Skin of body (tissue), 2 donors: ENCODE results near the gene BBLN. TPM values are rescaled to one million over a fixed set of nuclear protein-coding genes. Genes with fewer than 3 reads are reported as not detected.

Experiments
- DNase-seq: peaks from one replicate; lab custom pipeline; 2025; lab: John Stamatoyannopoulos, UW
- total RNA-seq: library from RNA; depleted of rRNA; stranded (reverse); fragments of >200 nt; gene quantifications from one replicate; pipeline ENCODE4 v1.2.3, GENCODE V29; 2014

Gene BBLN
- total RNA-seq, 1 donor from 2014 or later, result 18.4 TPM

- DNase-seq, result no peak
These were observed 15.6 kb upstream of the BBLN start for GRCh38 chr9:128144239-128145181.

DNA sequence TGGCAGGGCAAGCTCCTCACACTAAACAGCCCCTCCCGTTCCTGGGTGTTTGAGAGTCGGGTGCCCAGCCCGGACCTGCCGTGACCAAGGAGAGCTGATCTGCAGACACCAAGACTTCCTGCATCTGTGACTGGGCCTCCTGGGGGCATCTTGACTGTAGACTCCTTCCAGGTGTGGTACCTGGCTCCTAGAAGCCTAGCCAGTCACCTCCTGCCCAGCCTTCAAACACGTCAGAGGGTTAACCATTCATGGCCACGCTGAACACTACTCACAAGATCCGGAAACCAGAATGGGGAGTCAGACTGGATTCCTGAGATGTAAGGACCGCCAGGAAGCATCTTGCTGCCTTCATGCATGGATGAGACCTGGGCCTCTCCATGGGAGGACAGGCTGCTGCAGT is 14.5 kb upstream of the BBLN start:
- no peak for DNase-seq

DNA sequence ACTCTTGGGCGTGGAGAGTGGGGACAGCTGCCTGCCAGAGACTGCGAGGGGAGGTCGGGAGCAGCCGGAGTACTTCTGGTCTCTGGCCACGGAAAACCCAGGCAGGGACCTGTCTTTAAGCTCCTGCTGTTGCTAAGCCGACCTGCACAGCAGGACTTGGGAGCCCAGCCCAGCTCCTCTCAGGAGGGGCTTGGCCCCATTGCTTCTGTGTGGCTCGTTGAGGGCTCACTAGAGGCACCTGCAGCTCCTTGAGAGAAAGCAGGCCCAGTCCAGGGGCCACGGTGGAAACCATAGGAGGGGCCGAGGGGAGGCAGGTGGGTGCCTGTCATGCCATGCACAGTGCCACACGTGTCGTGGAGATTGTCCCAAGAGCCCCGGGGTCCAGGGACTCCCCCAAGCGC is 14.1 kb upstream of the BBLN start:
- DNase-seq, result no peak

GRCh38 chr9:128146591-128147120 is 13.4 kb upstream of the BBLN start:
- no peak for DNase-seq

DNA sequence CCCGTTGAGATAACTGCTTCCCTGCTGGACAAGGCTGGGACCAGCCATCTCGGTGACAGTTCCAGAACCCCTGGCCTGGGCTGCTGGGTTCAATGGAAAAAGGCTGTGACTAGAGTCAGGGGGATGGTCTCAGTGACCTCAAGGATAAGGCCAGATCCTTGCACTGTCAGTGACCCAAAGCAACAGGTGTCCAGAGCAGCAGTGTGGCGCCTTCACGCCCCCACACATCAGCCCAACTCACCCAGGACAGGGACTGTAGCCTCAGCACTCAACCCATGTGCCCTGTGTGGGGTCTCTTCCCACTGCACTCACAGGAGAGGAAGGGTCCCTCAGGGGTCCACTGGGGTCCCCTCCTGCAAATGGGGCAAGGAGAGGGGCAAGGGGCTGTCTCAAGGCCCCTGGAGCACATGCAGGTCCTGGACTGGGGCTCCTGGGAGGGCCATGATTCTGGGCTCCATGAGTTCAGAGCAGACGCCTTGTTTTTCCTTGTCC is 11.5 kb upstream of the BBLN start:
- DNase-seq, result no peak

DNA sequence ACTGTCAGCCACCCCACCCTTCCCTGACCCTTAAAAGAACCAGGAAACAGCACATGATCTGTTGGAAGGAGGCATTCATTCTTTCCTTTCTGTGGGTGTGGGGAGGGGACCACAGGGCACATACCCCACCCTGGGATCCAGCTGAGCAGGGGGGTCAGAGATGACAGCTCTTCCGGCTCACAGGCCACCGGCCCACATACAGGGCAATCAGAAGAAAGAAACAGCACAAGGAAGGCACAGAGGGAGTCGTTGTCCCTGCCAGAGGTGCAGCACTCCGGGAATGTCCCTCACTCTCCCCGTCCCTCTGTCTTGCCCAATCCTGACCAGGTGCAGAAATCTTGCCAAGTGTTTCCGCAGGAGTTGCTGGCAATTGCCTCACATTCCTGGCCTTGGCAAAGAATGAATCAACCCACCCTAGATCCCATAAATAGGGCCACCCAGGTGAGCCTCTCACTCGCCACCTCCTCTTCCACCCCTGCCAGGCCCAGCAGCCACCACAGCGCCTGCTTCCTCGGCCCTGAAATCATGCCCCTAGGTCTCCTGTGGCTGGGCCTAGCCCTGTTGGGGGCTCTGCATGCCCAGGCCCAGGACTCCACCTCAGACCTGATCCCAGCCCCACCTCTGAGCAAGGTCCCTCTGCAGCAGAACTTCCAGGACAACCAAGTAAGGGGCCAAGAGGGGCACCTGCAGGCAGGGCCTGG is 10.9 kb upstream of the BBLN start, which contains the start of gene LCN2:
TSS of gene LCN2 (plus strand) at position 453 of the 701 bp plus-strand sequence. CDS start at position 526, 73 bp downstream.
- DNase-seq, result no peak

- DNase-seq, result no peak
These were observed 10.0 kb upstream of the BBLN start for GRCh38 chr9:128149951-128150593.

GRCh38 chr9:128150594-128151308 is 9.3 kb upstream of the BBLN start:
- no peak for DNase-seq

GRCh38 chr9:128151309-128152132 is 8.5 kb upstream of the BBLN start:
- no peak for DNase-seq

DNA sequence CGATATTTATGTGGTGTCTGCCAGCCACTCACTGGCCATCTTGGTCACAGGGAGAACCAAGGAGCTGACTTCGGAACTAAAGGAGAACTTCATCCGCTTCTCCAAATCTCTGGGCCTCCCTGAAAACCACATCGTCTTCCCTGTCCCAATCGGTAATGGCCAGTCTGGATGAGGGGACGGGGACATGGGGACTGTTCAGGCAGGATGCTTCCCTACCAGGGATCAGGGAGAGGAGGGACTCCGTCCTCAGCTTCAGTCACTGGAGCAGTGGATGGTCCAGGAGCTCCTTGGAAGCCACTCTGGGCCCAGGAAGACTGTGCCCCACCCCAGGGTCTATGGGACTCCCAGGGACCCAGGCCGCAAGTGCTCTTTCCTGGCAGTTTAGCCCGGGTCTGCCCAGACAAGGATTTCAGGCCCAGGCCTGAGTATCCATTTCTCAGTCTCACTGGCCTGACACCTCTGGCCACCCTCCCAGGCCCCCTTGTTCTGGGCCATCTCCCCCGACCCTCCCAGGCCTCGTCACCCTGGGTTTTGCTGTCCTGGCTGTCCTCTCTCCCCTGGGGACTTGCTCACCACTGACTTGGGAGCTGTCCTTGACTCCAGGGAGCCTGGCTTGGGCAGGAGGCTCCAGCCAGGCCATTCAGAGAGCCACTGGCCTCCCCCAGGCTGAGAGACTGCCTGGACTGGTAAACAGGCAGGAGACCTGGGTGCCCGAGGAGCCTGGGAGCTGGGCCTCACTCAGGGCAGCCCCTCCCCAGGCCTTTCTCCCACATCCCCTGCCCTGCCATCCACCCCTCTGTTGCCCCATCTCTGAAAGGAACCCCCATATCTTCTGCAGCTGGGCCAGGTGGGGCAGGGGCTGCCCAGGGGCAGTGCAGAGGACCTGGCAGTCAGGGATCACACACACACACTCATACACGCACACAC is 7.7 kb upstream of the BBLN start:
- no peak for DNase-seq

DNA sequence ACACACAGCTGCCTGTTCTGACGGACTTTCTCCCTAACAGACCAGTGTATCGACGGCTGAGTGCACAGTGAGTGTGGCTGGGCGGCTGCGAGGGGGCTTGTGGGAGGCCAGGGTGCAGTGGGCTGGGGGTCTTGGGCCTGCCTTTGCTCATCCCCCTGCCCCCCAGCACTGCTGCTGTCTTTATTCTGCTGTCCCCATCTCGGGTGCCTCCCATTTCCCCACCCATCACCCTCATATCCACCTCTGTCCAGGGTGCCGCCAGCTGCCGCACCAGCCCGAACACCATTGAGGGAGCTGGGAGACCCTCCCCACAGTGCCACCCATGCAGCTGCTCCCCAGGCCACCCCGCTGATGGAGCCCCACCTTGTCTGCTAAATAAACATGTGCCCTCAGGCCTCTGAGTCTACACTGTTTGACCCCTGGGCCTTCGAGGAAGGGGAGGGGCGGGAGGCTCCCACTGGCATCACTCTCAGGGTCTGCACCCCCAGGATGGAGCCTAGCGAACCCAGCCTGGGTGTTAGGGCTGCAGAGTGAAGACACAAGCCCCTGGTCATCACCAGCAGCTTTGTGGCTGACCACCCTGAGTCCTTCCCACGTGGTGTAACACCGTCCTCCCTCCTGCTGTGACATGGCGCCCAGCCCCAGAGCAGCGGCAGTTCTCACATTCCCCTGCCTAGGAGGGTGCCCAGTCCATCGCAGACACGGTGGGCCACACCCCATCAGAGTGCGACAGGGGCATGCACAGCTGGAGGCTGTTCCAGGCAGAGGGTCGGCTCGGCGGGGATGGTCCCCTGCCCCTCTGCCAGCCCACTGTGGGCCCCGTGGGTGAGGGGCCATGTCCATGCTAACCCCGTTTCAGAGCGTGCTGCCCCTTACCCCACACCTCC is 6.8 kb upstream of the BBLN start:
- DNase-seq, result no peak

DNA sequence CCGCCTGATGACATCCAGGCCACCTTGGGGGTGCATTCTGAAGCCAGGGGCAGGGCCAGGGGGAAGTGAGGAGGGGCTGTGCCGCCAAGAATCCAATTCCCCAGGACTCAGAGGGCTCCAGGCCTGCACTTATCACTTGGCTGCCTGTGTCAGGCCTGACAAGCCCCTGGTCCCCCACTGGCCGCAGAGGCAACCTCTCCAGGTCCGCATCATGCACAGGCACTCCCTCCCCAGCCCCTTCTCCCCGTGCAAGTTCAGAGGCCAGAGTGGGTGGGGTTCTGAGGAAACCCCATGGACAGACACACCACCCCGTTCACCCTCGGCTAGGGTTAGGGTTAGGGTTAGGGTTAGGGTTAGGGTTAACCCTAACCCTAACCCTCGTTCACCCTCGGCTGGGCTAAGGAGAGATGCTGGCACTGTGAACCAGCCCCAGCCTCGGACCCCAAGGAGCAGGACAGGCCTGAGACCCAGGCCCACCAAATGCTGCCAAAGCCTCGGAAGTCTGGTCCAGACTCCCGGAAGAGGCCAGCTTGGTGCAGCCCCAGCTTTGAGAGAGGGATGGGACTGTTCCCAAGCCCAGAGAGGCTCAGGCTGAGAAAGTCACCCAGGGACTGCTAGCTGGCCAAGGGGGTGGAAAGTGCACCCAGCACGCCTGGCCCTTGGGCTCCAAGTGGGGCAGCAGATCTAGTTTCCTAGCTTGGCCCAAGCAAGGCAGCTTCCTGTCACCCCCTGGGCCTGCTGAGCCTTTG is 5.9 kb upstream of the BBLN start:
- no peak for DNase-seq

GRCh38 chr9:128155736-128156500 is 4.1 kb upstream of the BBLN start:
- no peak for DNase-seq

DNA sequence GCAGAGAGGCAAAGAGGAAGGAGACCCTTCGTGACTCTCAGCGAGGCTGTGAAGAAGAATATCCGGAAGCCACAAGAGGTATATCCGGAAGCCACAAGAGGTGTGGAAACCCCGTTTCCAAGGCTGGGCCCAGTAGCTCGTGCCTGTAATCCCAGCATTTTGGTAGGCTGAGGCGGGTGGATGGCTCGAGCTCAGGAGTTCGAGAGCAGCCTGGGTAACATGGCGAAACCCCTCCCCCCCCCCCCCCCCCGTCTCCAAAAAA is 612 bp upstream of the BBLN start:
- no peak for DNase-seq

DNA sequence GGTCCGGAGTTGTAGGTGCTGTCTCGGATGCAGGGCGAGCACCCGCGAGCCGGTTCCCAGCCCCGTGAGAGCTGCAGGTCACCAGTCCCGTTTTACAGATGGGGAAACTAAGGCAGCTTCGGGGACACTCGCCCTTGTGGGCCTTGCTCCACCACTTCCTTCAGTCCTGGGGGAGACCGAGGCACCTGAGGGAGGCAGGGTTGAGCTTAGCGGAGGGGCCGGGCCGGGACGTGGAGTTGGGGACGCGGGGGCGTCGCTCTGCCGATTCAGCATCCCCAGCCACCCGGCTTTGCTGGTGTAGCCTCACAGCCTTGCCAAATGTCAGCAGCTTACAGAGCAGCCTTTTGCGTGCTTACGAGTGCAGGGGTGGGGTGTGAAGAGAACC is 530 bp downstream of the BBLN start:
- DNase-seq, result no peak

DNA sequence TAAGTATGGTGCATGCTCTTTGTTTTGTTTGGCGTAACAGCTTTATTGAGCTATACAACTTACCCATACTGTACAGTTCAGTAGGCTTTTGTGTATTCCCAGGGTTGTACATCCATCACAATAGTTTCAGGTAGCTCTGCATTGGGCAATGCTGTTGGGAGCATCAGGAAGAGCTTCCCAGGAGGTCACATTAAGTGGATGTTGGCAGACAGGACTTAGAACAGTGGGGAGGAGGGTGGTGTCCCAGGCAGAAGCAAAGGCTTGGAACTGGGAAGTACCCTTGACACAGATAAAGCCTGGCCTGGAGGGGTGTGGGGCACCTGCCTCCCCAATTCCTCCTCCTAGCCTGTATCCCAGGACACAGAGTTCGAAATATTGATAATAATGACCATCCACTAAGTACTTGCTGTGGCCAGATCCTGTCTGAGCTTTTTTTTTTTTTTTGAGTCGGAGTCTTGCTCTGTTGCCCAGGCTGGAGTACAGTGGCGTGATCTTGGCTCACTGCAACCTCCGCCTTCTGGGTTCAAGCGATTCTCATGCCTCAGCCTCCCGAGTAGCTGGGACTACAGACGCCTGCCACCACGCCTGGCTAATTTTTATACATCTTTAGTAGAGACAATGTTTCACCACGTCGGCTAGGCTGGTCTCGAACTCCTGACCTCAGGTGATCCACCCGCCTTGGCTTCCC is 1.3 kb downstream of the BBLN start:
- DNase-seq, result no peak
